Coronary artery (tissue), 2 donors: ENCODE measurements around the gene PPP6R3.
A peak's percentile ranks its signal among the peaks of the same experiment; 100 is the strongest.

Experiments
- DNase-seq: peaks from one replicate; pipeline ENCODE4 v3.0.0-alpha.2; 2017; ENCODE audit warnings: low spot score
- H3K27ac ChIP-seq, 2 donors: fragments of 200-600 bp; sonication (generic); one replicate each; pipeline ENCODE4 v1.5.1; 2016 to 2019
- H3K4me3 ChIP-seq: fragments of 200-600 bp; sonication (generic); 2 replicates; pipeline ENCODE4 v1.5.1; 2016; ENCODE audit warnings: mild to moderate bottlenecking, moderate library complexity
- CTCF ChIP-seq: fragments of 200-600 bp; sonication (generic); IDR thresholded peaks from one replicate; pipeline ENCODE4 v1.5.1; 2019; ENCODE audit warnings: antibody characterized with exemption

PPP6R3 gene

GRCh38 chr11:68651985-68652682 is 191.6 kb downstream of the PPP6R3 start:
- Histone ChIP-seq H3K27ac (no peak overlapping the region), H3K4me3 (no peak overlapping the region)
- no peak for TF ChIP-seq CTCF
- DNase-seq, result peak; percentile 58

- DNase-seq, result no peak
- no peak for TF ChIP-seq CTCF
- Histone ChIP-seq H3K27ac (no peak overlapping the region), H3K4me3 (no peak overlapping the region)
These were observed 192.2 kb downstream of the PPP6R3 start for GRCh38 chr11:68652683-68653156.

- TF ChIP-seq CTCF, result no peak
- no peak overlapping the region for H3K27ac ChIP-seq
- DNase-seq, result peak; percentile 56
- H3K4me3 ChIP-seq, result no peak overlapping the region
These were observed 193.2 kb downstream of the PPP6R3 start for GRCh38 chr11:68653486-68654430.

GRCh38 chr11:68654978-68655377 is 194.4 kb downstream of the PPP6R3 start:
- H3K27ac ChIP-seq, result no peak overlapping the region
- DNase-seq, result no peak
- no peak overlapping the region for H3K4me3 ChIP-seq
- no peak for TF ChIP-seq CTCF

- H3K4me3 ChIP-seq, result no peak overlapping the region
- no peak for DNase-seq
- no peak overlapping the region for H3K27ac ChIP-seq
- no peak for TF ChIP-seq CTCF
These were observed 194.9 kb downstream of the PPP6R3 start for GRCh38 chr11:68655406-68655805.

- Histone ChIP-seq H3K27ac (no peak overlapping the region), H3K4me3 (no peak overlapping the region)
- no peak for TF ChIP-seq CTCF
- no peak for DNase-seq
These were observed 195.3 kb downstream of the PPP6R3 start for GRCh38 chr11:68655806-68656205.
